Activated CD8-positive, alpha-beta memory T cell treated with anti-CD3 and anti-CD28 coated beads, Interleukin-2, amount 50 U/mL, for 4 hours (primary cell): ENCODE results near the gene MGAT1.
"Not testable (repeated sequence)": the region's sequence is repeated elsewhere in the genome, so short reads cannot be mapped to it uniquely, and the experiment has no call there.

Experiments
- DNase-seq: peaks from one replicate; pipeline ENCODE4 v3.0.0-alpha.2; 2020

MGAT1 gene

GRCh38 chr5:180803181-180804128, 849 bp upstream of the MGAT1 start:
- DNase-seq: peak; percentile 80

GRCh38 chr5:180801596-180802324, 846 bp downstream of the MGAT1 start:
- DNase-seq: peak; percentile 4

- DNase-seq: peak; percentile 18
Measured at GRCh38 chr5:180799902-180800801, 2.5 kb downstream of the MGAT1 start.

- DNase-seq: peak; percentile 14
Measured at GRCh38 chr5:180799194-180799593, 3.4 kb downstream of the MGAT1 start.

GRCh38 chr5:180798193-180798592, 4.4 kb downstream of the MGAT1 start:
- DNase-seq: no peak

GRCh38 chr5:180797256-180798192, 5.1 kb downstream of the MGAT1 start:
- no peak for DNase-seq

- DNase-seq: peak; percentile 3
Measured at GRCh38 chr5:180795771-180796313, 6.8 kb downstream of the MGAT1 start.

DNA sequence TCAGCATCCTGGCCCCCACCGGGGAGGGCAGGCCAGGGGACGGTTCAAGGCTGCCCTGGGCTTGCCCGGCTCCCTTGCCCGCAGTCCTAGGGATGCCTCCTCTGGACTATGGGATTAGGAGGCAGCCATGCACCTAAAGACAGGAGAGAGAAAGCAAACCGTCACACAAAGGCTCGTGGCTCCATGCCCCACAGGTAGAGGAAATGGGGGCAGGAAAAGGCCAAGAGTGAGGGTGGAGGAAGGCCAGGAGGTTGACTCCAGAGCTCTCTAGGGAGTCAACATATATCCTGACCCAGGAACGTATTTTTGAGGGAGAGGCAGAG, 9.7 kb downstream of the MGAT1 start:
- DNase-seq: no peak

GRCh38 chr5:180792287-180792964, 10.2 kb downstream of the MGAT1 start:
- DNase-seq: no peak

DNA sequence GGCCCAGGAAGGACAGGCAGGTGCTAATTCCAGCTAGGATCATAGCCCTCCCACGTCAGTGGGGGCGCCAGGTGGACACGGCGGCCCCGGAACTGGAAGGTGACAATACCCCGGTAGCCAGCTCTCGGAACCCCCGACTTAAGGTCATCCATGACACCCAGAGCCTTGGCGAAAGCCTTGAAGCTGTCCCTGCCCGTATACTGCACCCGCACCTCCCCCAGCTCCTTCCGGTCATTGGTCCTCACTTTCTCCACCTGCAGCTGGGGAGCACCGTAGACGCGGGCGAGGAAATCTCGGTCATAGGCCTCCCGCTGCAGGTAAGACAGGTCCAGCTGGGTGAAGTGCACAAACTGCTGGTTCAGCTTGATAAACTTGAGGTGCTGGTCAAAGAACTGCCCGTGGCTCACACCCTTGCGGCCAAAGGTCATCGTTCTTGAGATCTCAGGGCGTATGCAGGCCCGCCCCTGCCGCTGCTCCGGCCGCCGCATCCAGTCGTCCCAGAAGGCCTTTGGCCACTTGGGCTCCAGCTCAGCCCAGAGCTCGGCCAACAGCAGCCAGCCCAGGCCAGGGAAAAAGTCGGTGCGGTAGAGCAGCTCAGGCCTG, 10.9 kb downstream of the MGAT1 start:
- DNase-seq: no peak

DNA sequence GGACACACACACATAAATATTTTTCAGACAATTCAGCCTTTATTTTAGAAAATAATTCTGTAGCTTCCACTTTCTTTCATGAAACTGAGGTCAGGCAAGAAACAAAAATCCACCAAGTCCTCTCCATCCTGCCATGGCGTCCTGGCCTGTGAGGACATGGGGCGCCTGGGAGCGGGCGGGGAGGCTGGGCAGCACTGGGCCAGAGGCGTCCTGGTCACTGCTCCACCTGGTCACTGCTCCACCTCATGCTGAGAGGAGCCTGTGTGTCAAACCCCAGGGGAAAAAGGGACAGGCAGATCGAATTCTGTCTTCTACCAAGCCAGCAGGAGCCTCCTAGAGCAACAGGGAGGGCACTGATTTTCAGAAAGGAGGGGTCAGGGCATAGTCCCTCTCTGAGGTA, 12.1 kb downstream of the MGAT1 start:
- no peak for DNase-seq

GRCh38 chr5:180790020-180790419, 12.6 kb downstream of the MGAT1 start:
- no peak for DNase-seq

DNA sequence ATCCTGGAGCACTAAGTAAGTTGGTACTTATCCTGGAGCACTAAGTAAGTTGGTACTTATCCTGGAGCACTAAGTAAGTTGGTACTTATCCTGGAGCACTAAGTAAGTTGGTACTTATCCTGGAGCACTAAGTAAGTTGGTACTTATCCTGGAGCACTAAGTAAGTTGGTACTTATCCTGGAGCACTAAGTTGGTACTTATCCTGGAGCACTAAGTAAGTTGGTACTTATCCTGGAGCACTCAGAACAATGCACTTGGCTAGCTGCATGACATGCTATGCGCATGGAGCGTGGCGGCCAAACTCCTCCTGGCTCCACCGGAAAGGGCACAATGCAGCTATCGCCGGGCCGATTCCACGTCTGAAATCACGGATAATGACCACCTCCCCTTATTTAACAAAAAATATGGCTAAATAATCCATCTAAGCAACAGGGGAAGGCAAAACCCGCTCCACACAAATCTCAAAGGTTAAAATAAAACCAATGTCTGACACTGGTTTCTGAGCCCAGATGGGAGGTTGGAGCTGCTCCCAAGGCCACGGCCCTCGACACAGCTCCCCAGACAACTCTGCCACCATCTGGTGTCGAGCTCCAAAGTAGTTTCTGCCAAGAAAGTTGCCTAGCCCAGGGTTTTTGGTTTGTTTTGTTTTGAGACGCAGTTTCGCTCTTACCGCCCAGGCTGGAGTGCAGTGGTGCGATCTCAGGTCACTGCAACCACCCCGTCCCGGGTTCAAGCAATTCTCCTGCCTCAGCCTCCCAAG, 13.8 kb downstream of the MGAT1 start:
- not testable (repeated sequence) for DNase-seq

GRCh38 chr5:180787711-180788431, 14.7 kb downstream of the MGAT1 start:
- DNase-seq: no peak

DNA sequence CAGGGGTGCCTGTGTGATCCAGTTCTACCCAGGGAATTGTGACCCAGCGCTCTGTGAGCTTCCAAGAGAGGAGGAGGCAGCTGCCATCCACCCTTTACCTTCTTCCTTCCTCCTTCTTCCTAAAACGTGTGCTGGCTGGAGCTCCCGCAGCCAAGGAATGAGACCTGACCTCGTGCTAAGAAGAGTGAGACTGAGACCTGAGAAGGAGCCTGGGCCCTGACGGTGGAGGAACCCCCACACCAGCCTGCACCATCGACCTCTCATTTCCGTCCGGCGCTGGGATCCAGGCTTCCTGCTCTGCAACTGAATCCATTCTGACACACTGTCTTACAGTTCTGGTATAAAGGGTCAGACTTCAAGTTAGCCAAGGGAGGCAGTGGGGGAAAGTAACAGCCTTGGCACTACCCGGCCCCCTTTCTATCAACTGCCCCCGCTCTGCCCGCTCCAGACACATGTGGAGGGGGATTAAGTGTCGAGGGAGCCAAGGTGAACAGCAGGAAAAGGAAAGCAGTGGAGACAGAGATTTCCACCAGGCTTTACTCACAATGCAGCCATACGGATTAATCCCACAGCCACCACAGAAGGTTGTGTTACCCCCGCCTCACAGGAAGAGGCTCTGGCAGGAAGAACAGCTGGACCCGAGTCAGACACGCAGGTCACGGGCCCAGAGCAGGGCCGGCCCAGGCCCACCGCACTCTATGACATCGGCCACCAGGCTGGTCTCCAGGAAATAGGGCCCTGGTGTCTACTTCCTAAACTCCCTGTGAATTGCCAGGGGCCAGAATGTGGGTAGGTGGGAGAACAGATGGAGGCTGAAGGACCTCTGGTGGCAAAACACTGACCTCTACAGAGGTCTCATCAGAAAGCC, 15.8 kb downstream of the MGAT1 start:
- no peak for DNase-seq

DNA sequence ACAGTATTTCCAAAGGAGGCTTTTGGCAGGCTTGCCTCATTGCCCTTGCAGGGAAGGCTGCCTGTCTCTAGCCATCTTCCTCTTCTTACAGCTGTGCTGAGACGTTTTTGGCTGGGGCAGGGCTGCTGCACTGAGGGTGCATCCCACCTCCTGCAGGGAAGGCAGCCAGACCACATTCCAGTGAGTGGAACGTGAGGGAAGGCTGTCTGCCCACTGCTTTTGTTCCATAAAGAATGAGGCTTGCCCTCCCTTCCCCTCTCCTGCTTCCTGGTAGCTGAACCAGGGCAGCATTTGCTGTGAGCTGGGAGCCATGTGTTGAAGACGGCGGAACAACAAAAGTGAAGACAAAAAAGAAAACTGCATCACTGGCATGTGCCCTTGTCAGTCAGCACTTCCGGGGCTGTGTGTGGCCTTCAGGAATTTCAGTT, 16.8 kb downstream of the MGAT1 start:
- DNase-seq: no peak

GRCh38 chr5:180785121-180785781, 17.4 kb downstream of the MGAT1 start:
- no peak for DNase-seq
